Glomerular visceral epithelial cell (primary cell): ENCODE measurements around the gene GPAT3.
"Not testable (repeated sequence)": the region's sequence is repeated elsewhere in the genome, so short reads cannot be mapped to it uniquely, and the experiment has no call there.

ENCODE experiments used
- DNase-seq: peaks from one replicate; pipeline ENCODE4 v3.0.0-alpha.2; 2016; ENCODE audit errors: extremely low spot score

The GPAT3 gene

DNA sequence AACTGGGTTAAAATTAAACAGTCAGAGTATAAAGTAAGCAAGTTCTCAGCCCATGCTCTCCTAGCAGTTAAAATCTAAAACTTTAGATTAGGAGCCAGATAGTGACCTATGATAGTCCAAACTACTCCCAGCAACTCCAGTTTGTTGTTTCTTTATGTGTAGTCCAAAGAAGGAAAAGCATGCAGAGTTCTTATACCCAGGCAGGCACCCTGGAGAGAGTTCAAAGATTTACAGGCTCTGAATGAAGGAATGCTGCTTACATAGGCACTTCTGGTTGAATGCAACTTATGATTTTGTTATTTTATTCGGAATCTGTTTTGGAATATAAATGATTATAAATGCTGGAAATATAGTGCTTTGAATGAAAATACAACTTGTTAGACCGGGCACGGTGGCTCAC lies 67.2 kb downstream of the GPAT3 start:
- no peak for DNase-seq

DNA sequence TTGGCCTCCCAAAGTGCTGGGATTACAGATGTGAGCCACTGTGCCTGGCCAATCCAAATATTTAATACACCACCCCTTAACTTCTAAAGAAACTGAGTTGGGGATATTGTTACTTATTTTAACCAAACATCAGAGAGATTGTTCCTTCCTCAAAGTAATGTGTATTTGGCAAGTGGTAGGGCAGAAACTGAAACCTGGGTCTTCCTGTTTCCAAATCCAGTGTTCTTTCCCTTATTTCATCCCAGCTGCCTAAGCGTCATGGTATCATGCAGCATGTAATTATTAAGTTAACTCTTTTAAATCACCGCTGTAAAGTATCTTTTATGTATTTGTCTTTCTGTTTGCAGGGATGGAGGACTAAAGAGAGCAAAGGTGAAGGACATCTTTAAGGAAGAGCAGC lies 68.4 kb downstream of the GPAT3 start:
- DNase-seq: no peak

DNA sequence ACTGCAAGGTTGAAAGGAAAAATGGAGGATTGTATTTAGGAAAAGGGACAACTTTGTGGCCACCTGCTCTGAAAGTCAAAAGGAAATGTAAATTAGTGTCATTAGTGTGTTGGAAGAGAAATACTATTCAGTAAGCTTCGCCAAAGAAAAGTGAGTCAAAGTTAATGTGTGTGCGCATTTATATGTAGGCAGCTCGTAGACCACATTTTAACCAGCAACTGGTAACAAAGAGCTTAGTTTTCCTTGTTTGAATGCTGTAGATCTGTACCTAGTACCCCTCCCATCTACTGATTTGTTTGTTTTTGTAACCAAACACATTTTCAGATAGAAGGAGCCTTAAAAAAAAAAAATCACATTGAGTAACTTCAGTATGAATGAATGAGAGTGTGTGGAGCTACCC lies 69.3 kb downstream of the GPAT3 start:
- no peak for DNase-seq

DNA sequence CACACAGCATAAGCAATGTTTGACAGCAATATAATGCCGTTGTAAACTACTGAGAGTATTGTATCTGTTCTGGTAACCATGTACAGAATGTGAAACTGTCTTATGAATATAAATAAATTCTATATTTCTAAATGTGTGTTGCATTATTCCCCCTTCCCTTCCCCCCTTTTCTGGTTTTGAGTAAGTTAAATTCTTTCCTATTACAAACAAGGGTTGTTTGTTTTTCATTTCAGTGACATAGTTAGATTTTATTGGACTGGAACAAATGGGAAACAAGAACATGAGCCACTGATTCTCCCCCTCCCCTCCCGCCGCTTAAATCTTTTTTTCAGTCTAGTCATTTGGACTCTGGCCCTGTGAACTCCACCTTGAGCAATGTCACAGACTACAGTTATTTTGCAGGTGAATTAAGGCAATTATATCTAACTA lies 69.8 kb downstream of the GPAT3 start:
- no peak for DNase-seq

DNA sequence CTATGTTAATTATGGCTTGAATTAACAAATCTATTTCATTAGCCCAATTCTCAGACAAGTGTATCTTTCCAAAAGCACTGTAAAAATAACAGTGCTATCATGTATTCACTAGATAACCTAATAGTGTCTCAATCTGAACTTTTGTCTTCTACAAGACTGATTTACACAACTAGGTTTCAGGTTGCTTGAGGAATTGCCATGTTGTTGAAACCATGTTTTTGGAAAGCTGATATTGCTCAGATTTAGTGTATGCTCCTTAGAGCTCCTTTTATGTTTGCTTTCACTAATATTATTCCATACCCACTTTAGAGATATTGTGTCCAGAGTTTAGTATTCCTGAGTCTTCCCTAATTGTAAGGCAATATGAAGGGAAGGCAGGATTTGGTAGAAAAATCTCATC lies 70.6 kb downstream of the GPAT3 start:
- no peak for DNase-seq

DNA sequence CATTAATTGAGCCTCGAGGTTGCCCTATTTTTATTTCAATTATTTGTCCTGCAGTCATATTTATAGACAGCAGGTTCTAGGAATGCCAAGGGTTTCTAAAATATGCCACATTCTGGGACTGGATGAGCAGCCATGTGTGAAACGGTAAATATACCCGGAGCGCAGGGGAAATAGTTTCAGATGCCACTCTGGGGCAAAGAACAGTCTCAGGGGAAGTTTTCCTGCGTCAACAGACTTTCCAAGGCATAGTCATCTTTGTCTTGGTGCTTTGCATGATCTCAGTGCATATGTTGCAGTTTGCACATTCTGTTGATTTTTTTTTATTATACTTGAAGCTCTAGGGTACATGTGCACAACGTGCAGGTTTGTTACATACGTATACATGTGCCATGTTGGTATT lies 71.0 kb downstream of the GPAT3 start:
- DNase-seq: peak; percentile 61

- DNase-seq: no peak
These were observed 73.5 kb downstream of the GPAT3 start for GRCh38 chr4:83609365-83609764.

DNA sequence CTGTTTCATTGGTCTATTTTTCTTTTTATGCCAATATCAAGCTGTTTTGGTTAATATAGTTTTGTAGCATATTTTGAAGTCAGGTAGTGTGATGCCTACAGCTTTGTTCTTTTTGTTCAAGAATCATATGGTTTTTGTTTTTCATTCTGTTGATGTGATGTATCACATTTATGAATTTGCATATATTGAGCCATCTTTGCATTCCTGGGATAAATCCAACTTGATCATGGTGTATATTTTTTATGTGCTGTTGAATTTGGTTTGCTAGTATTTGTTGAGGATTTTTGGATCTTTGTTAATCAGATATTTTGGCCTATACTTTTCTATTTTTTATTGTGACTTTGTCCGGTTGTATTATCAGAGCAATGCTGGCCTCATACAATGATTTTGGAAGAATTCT lies 74.8 kb downstream of the GPAT3 start:
- no peak for DNase-seq

DNA sequence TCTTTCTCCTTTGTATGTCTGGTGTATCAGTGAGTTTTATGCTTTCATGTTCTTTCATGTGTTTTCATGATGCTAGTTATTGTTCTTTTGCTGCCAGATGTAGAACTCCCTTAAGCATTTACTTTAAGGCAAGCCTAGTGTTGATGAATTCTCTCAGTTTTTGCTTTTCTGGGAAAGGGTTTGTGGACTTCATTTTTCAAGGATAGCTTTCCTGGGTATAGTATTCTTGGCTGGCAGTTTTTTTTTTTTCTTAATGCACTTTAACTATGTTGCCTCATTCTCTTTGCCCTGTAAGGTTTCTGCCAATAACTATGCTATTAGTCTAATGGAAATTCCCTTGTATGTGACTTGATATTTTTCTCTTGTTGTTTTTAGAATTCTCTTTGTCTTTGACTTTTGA lies 77.1 kb downstream of the GPAT3 start:
- no peak for DNase-seq

- no peak for DNase-seq
These were observed 78.1 kb downstream of the GPAT3 start for GRCh38 chr4:83613994-83614393.

- no peak for DNase-seq
These were observed 80.3 kb downstream of the GPAT3 start for GRCh38 chr4:83616252-83616651.

DNA sequence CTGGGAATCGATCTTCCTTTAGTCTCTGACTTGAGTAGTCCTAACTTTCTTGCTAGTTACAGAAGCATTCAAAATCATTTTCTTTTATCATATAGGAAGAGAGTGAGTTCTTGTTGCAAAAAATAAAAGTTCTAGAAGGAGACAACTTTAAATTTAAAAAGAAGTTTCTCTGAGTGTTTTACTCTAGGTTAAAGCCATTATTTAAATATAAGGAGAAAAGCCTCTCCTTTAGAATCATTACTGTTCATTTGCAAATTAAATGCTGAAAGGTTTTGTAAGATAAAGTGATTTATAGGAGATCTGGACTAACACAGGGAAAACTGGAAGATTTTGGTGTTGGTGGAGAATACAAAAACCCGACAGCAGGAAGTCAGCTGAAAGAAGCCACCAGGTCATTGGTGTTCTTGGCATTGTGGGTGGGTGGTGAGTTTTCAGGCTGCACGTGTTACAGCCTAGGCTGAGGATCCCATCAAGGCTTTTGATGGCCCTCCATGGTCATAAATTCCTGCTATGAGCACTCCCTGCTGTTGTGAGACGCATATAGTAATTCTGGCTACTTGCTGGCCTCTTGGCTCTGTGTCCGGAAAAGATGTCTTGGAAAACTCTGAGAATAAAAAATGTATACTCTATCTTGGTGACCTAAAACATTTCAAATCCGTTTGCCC lies 81.6 kb downstream of the GPAT3 start:
- DNase-seq: no peak

DNA sequence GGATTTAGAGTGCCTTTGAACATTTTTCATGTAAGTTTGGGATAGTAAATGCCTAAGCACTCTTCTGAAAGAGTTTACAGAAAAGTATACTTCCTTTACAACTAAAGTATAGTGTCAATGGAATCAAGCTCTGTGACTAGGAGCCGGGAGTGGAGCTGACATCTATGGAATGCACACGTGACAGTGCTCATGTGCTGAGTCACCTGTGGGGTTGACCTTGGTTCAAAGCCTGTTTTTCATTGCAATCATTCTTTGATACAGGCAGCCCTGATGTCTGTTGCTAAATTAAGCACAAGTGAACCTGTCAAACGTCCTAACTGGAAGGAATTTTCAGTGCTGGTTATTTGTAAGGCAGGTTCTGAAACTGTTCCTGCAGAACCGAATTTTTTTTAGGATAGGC lies 82.5 kb downstream of the GPAT3 start:
- DNase-seq: peak; percentile 76

- peak; percentile 59 for DNase-seq
These were observed 83.2 kb downstream of the GPAT3 start for GRCh38 chr4:83618991-83619645.

DNA sequence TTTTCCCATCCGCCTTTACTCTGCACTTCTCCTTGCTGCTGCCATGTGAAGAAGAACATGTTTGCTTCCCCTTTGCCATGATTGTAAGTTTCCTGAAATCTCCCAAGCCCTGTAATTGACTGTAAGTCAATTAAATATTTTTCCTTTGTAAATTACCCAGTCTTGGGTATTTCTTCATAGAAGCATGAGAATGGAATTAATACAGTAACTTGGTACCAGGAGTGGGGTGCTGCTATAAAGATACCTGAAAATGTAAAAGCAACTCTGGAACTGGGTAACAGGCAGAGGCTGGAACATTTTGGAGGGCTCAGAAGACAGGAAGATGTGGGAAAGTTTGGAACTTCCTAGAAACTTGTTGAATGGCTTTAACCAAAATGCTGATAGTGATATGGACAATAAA lies 86.2 kb downstream of the GPAT3 start:
- DNase-seq: not testable (repeated sequence)

DNA sequence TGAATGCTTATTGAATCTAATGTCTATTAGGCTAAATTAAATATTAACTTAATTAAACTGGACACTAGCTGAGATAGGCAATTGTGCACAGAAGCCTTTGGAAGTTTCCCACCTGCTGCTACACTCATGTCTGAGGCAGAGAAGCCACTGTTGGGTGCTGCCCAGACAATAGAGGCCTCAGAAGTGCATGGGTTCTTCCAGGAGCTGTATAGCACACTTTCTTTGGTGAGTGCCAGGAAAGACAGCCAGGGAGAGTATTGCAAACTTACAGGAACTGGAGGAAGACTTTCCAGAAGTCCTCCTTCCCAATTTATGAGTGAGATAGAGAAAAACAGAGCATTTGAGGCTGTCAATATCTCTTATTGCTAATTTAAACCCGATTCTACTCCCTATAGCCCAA lies 89.9 kb downstream of the GPAT3 start:
- no peak for DNase-seq

- no peak for DNase-seq
These were observed 90.4 kb downstream of the GPAT3 start for GRCh38 chr4:83626245-83626836.

- peak; percentile 46 for DNase-seq
These were observed 94.2 kb downstream of the GPAT3 start for GRCh38 chr4:83629945-83630721.

DNA sequence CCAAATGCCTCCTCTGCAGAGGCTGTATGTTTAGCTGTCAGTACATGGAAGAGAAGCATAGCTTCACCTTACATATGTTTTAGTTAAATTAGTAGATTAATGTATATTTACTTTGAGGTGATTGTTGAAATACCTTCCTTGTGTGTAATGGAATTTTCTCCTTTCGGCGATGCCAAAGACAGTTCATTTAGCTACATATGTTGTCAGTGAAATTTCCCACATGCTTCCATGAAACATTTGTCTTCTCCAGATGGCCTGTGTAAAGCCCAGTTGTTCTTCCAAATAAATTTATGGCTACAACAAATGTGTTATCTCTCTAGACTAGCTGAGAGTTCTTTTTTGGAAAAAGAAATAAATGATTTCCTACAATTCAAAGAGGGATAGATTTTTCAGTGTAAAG lies 95.2 kb downstream of the GPAT3 start:
- no peak for DNase-seq

GRCh38 chr4:83636930-83637329 lies 101.0 kb downstream of the GPAT3 start:
- DNase-seq: no peak

DNA sequence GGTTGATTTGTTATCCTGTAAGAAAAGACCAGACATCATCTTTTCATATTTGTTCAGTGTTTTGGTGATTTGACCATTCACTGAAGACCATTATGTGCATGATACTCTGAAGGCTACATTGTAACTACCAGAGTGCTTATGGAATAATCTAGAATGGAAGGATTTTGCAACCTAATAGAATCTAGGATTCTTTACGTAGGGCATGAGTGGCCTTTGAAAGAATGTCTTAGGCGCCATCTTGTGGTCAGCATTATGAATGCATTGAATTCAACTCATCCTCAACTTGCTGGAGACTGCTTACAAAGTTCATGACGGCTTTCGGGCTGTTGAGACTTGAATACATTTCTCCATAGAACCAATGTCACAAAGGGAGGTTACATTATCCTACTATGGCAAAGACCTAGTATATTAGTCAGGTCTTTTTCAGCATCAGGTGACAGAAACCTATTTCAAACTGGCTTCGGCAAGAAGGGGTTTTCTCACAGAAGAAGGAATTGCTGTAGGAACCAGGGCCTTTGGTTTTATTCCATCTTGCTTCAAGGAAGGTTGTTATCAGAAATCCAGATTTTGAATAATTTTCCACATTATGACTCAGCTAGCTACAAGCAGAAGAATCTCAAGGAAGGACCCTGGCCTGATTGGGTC lies 104.1 kb downstream of the GPAT3 start:
- DNase-seq: peak; percentile 81

- DNase-seq: no peak
These were observed 107.1 kb downstream of the GPAT3 start for GRCh38 chr4:83643036-83643435.
